ENCODE data around the gene DLGAP1.
A peak's percentile ranks its signal among the peaks of the same experiment; 100 is the strongest.
"Not testable (repeated sequence)": the region's sequence is repeated elsewhere in the genome, so short reads cannot be mapped to it uniquely, and the experiment has no call there.

Gene DLGAP1

DNA sequence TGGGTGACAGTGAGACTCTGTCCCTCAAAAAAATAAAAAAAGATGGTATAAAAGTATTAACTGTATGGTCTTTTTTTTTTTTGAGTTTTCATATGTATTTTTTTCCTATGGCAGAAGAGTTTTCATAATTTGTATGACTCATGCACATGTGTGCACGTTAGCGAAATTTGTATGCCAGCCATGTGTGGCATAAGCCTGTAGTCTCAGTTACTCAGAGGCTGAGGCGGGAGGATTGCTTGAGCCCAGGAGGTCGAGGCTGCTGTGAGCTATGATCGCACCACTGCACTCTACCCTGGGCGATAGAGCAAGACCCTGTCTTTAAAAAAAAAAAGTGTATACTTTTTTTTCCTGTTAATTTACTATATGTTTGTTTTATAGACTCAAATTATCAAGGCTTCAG is 844.3 kb downstream of the DLGAP1 start:
- DNase-seq: no peak

DNA sequence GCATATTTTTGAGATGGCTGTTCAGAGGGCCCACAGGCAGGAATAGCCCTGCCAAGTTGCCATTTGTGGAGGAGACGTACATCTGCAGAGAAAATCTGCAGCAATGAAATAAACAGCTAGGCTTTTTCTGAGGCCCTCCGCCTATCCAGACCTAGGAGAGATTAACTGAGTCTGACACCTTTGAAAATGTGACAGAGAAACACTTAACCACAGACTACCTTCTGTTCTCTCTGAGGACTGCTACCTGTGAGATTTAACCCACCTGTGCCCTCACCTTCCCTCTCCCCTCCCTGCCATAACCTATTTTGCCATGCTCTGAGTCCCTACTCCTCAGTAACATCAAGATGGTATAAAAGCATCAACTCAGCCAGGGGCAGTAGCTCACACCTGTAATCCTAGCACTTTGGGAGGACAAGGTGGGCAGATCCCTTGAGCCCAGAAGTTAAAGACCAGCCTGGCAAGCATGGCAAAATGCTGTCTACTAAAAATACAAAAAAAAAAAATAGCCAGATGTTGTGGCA is 844.9 kb downstream of the DLGAP1 start:
- DNase-seq: no peak

DNA sequence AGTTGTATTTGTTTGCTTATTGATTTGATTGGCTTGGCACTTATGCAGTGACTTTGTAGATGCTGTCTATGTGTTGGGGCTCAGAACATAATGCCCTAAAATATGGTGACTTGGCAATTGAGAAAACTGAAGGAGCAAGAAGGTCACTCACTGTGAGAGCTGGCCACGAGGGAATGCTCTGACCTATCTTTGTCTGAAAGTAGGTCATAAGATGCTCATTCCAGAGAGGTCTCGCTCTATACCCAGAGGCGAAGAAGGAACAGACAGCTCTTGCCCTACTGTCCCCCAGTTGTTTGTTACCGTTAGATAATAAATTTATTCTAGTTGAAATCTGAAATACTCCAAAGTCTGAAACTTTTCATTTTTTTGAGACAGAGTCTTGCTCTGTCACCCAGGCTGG is 846.6 kb downstream of the DLGAP1 start:
- no peak for DNase-seq

DNA sequence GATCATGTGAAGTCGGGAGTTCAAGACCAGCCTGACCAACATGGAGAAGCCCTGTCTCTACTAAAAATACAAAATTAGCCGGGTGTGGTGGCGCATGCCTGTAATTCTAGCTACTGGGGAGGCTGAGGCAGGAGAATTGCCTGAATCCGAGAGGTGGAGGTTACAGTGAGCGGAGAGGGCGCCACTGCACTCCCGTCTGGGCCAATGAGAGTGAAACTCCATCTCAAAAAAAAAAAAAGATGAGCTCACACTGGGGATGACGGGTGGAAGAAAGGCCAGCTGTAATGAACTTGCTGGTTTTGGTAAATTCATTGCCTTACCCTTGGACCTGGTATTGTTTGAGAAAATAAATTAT is 847.0 kb downstream of the DLGAP1 start:
- not testable (repeated sequence) for DNase-seq

DNA sequence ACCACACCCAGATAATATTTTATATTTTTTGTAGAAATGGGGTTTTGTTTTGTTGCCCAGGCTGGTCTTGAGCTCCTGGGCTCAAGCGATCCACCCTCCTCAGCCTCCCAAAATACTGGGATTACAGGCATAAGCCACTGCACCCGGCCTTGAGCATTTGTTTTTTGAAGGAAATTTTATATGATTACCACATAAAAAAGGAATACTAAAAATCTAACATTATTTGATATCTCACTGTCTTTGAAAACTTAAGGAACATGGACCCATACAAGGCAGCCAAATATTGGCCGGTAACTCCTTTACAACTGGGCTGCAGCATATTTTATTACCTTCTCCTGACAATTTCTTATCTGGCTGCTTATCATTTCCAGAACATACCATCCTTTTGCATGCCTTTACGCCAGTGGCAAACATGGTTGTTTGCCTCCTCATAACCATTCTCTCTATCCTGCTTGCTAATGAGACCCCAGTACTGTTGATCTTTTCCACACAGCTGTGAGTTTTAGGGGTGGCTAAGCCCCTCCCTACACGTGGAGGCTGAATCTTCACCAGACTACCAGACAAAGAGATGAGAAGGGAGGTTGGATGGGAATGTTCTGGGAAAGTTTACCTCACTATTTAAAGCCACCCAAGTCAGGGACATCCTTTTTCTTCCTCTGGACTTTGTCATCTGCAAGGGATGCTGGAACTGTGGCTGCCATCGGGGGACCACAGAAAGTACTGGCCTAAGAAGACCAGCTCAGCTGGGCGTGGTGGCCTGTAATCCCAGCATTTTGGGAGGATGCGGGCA is 847.6 kb downstream of the DLGAP1 start:
- DNase-seq: peak; percentile 58

DNA sequence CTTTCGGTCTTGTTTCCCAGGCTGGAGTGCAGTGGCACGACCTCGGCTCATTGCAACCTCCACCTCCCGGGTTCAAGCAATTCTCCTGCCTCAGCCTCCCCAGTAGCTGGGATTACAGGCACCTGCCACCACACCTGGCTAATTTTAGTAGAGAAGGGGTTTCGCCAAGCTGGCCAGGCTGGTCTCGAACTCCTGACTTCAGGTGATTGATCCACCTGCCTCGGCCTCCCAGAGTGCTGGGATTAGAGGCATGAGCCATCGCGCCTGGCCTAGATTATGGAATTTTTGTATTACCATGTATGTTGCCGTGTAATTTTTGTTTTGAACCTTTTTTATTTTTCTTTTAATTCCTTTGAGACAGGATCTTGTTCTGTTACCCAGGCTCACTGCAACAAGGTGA is 848.2 kb downstream of the DLGAP1 start:
- DNase-seq: not testable (repeated sequence)

DNA sequence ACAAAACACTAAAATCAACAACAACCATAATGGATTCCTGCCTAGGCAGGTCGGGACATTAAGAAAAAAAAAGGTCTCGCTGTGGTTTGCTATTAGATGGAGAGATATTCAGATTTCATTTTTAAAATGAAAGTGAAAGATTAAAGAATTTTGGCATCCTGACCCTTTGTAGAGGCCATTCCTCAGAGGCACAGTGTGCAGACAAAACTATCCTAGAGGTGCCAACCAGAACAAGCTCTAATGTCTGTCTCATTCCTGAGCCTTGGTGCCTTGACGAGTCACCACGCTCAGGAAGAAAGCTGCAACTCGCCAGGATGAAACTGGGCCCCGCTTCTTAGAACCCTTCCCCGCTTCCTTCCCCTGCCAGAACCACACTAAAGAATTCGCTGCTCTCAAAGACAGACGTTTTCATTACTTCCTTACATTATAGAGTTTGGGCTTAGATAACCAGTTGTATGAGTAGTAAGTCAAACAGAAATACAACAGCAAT is 849.1 kb downstream of the DLGAP1 start:
- peak; percentile 68 for DNase-seq

DNA sequence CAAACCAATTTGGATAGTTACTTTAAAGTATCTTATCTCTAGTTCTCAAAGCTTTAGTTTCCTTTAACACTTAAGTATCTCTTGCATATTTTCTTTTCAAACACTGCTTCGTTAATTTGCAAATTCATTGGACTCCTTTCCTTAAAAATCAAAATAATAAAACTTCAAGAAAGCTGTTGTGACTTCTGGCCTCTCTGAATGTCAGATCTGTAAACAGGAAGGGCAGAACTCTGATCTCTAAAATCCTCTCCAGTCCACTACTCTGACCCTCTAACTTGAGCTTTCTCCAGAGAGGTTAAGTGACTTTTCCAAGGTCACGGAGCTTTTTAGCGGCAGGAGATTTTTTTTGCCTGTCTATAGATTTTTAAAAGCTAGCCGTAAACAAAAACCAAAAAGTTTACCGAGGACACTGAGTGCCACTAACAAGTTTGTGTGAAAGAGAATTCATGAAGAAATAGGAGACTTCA is 849.6 kb downstream of the DLGAP1 start:
- peak; percentile 57 for DNase-seq

DNA sequence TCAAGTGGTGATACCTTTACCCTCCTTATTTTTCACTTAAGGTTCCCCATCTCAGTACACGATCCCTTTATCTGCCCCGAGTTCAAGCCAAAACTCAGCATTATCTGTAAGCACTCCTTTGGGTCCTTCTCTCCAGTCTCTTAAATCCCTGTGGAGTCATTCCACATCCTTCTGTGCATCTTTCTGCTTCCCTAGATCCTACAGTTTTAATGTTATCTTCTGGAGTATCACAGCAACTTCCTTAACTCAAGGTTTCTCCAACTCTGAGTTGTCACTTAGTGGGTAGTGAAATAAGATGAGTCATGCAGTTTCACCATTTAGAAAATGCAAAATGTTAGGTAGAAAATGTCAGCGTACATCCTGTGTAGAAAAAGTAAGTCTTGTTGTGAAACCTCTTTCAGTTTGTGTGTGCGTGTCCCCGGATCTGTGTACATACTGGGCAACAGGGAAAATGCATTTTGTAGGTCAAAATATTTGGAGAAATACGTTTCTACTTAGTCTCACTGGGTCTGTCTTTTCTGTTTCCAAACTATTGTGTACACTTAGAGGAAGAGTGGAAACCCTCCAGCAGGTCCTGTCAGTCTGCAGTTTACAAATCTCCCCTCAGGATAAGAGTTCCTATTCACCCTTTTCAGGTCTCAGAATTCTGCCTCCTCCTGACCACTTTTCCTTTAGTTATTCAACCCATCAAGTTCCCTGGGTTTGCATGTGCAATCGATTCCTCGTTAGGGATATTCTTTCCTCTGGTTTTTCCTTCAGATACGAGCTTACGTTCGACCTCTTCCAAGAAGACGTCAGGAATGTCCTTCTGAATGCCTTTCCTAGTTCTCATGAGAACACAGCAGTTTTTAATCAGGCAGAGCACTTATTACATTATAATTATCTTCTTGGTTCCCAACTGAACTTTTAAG is 850.4 kb downstream of the DLGAP1 start:
- peak; percentile 84 for DNase-seq

DNA sequence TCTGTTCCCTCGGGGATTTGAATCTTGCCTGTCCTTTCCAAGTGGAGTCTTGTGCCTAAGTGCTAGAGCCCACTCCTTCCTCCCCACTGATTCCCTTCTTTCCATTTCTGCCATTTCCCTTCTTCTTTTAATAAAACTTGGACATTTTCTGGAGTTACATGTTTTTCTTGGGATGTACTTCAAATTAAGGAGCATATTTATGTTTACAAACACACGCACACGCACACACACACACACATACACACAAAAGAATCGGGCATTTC is 850.9 kb downstream of the DLGAP1 start:
- DNase-seq: no peak

DNA sequence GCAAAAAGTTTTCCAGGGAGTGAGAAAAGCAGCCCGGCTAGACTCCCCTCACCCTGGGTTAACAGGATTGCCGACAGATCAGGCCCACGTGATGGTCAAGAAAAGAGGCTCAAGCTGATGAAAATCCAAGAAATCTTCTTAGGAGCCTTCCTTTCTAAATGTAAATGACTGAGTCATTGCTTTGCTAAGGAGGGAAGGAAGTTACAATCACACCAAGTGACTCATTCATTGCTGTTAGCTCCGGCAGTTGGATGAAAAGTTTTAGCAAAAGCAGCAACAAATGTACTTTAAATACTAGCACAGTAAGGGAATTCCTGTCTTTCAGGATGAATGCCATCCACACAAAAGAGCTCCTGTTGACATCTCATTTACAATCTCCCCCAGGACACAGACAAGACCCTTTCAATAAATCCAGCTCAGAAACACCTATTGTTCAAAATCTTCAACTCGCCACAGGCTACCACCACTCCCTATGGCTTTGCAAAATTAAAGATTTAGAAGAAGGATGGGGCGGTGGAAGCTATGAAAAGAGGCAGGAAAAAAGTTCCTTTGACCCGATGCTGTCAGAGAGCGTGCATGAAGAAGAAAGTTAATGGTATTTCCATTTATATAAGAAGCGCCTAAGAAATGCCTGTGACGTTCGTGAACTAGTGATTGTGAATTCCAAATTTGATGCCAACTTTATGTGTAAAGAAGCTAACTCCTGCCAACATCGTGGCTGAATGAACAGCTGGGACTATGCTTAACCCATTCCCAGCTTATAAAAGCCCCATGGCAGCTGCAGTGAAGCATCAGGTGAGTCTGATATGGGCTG is 851.5 kb downstream of the DLGAP1 start:
- peak; percentile 79 for DNase-seq

DNA sequence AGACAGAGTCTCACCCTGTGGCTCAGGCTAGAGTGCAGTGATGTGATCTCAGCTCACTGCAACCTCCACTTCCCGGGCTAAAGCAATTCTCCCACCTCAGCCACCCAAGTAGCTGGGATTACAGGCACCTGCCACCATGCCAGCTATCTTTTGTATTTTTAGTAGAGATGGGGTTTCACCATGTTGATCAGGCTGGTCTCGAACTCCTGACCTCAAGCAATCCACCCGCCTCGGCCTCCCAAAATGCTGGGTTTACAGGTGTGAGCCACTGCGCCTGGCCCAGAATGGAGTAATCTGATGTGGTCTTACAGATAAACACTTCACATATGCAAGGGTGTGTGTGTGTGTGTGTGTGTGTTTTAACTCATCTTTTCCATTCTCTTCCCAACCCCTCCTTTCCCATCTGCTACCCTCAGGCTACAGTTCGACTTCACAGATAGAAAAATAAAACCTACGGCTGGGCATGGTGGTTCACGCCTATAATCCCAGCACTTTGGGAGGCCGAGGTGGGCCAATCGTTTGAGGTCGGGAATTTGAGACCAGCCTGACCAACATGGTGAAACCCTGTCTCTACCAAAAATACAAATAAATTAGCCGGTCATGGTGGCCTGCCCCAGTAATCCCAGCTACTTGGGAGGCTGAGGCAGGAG is 853.9 kb downstream of the DLGAP1 start:
- DNase-seq: not testable (repeated sequence)

DNA sequence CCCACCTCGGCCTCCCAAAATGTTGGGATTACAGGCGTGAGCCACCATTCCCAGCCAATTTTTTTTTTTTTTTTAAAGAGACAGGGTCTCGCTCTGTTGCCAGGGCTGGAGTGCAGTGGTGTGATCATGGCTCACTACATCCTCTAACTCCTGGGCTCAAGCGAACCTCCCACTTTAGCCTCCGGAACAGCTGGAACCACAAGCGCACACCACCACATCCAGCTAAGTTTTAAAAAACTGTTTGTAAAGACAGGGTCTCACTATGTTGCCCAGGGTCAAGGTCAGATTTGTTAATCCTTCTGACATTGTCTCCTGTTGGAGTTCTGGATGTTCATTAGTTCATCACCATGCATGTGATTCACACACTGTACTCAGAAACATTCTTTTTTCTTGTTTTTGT is 855.2 kb downstream of the DLGAP1 start:
- no peak for DNase-seq

DNA sequence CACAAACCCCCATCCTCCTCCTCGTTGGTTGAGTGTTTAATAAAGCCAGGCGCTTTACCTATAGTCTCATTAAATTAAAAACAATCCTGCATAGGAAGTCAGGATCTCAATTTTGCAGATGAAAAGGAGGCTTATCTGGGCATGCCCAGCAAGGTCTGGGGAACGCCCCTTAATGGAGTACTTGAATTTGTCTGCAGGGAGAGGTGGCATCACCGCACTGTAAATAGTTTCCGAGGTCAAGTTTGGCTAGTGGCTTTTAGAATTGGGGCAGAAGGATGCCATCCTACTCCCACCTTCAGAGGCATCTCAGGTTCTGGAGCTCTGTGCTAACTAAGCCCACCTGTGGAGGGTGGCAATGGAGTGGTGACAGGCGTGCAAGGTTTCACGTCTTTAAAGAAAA is 855.9 kb downstream of the DLGAP1 start:
- DNase-seq: peak; percentile 89

DNA sequence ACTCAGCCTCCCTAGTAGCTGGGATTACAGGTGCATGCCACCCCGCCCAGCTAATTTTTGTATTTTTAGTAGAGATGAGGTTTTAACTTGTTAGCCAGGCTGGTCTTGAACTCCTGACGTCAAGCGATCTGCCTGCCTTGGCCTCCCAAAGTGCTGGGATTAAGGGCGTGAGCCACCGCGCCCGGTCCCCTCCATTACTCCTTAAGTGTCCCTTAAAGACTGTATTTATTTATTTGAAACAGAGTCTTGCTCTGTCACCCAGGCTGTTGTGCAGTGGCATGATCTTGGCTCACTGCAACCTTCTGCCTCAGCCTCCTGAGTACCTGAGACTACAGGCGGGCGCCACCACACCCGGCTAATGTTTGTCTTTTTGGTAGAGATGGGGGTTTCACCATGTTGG is 856.5 kb downstream of the DLGAP1 start:
- no peak for DNase-seq

DNA sequence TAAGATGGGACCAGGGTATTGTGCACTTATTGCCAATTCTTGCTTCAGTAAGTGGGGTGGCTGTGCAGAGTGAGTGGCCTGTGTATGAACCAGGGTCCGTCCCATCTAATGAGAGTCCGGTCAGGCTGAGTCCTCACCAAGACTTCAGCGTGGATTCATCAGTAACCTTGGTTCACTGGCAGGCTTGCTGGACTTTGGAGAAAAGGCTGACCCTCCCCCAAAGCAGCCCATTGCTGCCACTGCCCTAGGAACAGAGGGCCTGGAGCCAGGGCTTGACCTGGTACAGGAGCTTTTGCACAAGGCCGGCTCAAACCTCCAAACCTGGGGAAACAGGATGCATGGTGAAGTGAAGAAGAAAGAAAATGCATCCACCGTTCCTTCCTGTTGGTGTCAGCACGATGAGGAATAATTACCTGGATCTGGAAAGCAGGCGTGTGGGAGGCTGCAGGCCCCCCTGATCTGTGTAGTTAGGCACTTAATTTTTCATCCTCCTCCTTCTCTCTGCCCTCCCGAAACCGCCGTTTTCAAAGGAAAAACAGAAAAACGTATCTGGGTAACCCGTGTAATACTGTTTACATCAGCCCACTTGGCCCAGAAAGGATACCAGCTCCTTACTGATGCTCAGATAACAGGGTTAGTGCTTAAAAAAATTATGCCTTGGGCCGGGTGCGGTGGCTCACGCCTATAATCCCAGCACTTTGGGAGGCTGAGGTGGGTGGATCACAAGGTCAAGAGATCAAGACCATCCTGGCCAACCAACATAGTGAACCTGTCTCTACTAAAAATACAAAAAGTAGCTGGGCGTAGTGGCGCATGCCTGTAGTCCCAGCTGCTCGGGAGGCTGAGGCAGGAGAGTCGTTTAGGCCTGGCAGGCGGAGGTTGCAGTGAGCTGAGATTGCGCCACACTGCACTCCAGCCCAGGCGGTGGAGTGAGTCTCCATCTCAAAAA is 857.4 kb downstream of the DLGAP1 start:
- peak; percentile 36 for DNase-seq

DNA sequence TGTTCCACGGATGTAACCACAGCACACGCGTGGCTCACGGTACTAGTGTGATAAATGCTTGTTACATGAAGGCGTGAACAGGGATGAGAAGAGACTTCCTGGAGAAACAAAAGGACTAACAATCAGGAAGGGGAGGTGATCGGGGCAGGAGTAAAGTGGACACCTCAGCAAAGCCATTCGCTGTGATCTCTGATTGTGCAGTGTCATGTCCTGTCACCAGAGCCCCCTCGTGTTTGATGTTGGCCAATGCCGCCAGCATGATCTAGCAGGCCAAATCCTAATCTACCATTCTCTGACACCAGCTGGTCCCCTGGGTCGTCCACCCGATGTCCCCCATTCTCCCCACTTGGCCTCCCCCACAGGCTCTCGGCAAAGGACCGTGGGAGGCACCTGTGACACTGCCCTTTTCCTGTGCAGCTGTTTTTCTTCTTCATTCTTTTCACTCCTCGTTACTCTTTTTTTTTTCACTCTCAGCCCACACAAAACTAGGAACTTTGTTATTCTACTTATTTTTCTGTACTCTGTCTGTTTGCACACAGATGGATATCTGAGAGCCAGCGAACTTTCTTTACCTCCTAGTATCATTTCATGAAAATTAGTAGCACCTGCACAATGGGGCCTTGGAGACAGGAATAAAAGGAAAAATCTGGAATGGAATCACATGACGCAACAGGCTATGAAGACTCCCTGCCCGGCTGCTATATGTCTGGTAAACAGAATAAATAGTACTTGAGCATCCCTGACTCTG is 858.3 kb downstream of the DLGAP1 start:
- peak; percentile 94 for DNase-seq

DNA sequence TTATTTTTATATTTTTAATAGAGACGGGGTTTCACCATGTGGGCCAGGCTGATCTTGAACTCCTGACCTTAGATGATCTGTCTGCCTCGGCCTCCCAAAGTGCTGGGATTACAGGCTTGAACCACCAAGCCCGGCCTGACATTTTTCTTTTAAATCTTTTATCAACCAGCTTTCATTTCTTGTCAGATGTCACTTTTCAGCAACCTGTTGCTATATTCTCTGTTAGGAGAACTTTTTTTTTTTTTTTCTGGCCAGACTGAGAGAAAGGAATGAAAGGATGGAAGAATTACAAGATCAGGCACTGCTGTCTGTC is 858.8 kb downstream of the DLGAP1 start:
- DNase-seq: no peak

DNA sequence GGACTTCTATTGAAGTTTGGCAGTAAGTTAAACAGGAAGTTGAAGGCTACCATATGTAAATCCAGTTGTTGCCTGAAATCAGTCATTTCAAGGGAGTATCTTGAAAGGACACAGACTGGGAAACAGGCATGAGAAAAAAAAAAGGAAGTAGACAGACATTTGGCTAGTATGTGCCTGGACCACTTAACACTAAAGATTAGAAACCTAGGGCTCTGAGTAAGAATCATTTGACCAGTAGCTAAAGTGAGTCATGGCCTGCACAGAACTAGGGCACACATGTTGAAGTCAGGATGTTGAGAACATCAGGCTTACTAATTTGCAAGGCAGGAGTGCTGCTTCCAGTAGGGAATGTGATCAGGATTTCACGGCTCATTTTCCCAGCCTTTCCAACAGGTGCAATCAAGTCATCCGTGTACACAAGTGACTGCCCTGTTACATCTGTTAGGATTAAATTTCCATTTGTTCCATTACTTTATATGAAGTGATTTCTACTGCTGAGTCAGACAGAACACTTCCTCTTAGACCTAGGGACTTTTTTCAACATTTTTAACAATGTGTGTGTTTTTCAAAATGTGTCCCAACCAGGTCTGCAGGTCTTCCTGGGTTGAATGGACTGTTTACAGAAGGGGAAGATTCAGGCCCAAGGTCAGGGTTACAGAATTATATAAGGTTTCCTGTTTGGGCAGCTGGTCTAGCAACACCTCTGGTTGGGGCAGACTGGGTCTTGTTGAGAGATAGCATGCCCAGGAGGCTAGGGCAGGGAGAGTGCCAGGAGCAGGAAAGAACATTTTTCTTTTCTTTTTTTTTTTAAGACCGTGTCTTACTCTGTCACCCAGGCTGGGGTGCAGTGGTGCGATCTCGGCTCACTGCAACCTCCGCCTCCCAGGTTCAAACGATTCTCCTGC is 859.5 kb downstream of the DLGAP1 start:
- peak; percentile 80 for DNase-seq
